Testis (tissue), 5 donors: ENCODE results near the gene MPC1L. TPM values are rescaled to one million over a fixed set of nuclear protein-coding genes. Genes with fewer than 3 reads are reported as not detected.
A peak's percentile ranks its signal among the peaks of the same experiment; 100 is the strongest.
"Not testable (repeated sequence)": the region's sequence is repeated elsewhere in the genome, so short reads cannot be mapped to it uniquely, and the experiment has no call there.

Experiments used
- DNase-seq: peaks from one replicate; pipeline ENCODE4 v3.0.0-alpha.2; 2019
- H3K27ac ChIP-seq, 2 donors: fragments of 200-600 bp; sonication (generic); one replicate each; pipeline ENCODE4 v1.5.1; 2019
- H3K27me3 ChIP-seq: fragments of 200-600 bp; sonication (generic); one replicate; pipeline ENCODE4 v1.5.1; 2019
- H3K36me3 ChIP-seq: fragments of 200-600 bp; sonication (generic); one replicate; pipeline ENCODE4 v1.5.1; 2017; ENCODE audit warnings: low read depth; ENCODE audit errors: missing control alignments
- H3K4me1 ChIP-seq: fragments of 200-600 bp; sonication (generic); one replicate; pipeline ENCODE4 v1.5.1; 2019
- H3K4me3 ChIP-seq, 2 donors: fragments of 200-600 bp; sonication (generic); one replicate each; pipeline ENCODE4 v1.5.1; 2017 to 2019
- H3K9me3 ChIP-seq: fragments of 200-600 bp; sonication (generic); one replicate; pipeline ENCODE4 v1.5.1; 2017
- POLR2A ChIP-seq: fragments of 450-650 bp; IDR thresholded peaks from one replicate; pipeline ENCODE4 v1.6.1; 2017; ENCODE audit warnings: antibody characterized with exemption, mild to moderate bottlenecking, moderate library complexity
- WGBS, 2 donors: methylation state at CpG; one replicate each; pipeline ENCODE4 v1.1.5; 2018; 5-methylcytosine and 5-hydroxymethylcytosine counted together
- intact Hi-C: fragments of 100-400 bp; cut with DNase I; formaldehyde crosslinking; loops from one replicate; pipeline ENCODE4 v1.15.1; 2023; ENCODE audit warnings: low total_unique reads
- long read RNA-seq, 2 donors: transcript quantifications; one replicate each; lab custom pipeline, GENCODE V29; 2026
- polyA plus RNA-seq: library from polyadenylated mRNA; stranded (reverse); fragments of 350-450 nt; fragmentation: Illumina TruSeq; extraction: RNeasy Lipid Tissue Mini Kit (QIAGEN cat#74804); gene quantifications from one replicate; pipeline ENCODE4 v1.2.3, GENCODE V29; 2014; ENCODE audit warnings: low read depth, low replicate concordance; ENCODE audit not compliant: insufficient read depth
- total RNA-seq, 2 donors: library from RNA; depleted of rRNA; stranded (reverse); fragments of >200 nt; gene quantifications; one replicate each; pipeline ENCODE4 v1.2.3, GENCODE V29; 2016
- TF ChIP-seq, protein P1 (sequence below), 3 experiments: fragments of 450-650 bp in 2 of 3; fragments of 200-600 bp in 1 of 3; sonication (generic) in 1 of 3; IDR thresholded peaks; one replicate each; pipeline ENCODE4 v1.5.1; 2016 to 2019; ENCODE audit warnings: antibody characterized with exemption in 3 of 3, mild to moderate bottlenecking in 2 of 3, moderate library complexity in 1 of 3

Gene MPC1L
- 10 to 100 TPM in 1 of 2 donors, 1 to 10 TPM in 1; 8.5 to 11.4 TPM for total RNA-seq
- 17.3 TPM for polyA plus RNA-seq
- long read RNA-seq, donor 1, partial matches to known transcripts: 0 of 3 reads
- long read RNA-seq, donor 1, other reads (novel, unspliced or antisense): 0 of 3 reads
- long read RNA-seq, donor 2, partial matches to known transcripts: 0 of 2 reads
- long read RNA-seq, donor 2, other reads (novel, unspliced or antisense): 0 of 2 reads

GRCh38 chrX:40623139-40623536, at the start of gene MPC1L:
Gene MPC1L, plus strand, starts transcription at chrX:40623428. Its CDS starts 138 bp downstream, at chrX:40623566.
- peak; percentile 36 for DNase-seq
- H3K36me3 ChIP-seq: no peaks in the 10 kb centered on the region
- H3K4me1 ChIP-seq: no peaks in the 10 kb centered on the region
- H3K27me3 ChIP-seq: no peaks in the 10 kb centered on the region
- TF ChIP-seq, protein P1, sequence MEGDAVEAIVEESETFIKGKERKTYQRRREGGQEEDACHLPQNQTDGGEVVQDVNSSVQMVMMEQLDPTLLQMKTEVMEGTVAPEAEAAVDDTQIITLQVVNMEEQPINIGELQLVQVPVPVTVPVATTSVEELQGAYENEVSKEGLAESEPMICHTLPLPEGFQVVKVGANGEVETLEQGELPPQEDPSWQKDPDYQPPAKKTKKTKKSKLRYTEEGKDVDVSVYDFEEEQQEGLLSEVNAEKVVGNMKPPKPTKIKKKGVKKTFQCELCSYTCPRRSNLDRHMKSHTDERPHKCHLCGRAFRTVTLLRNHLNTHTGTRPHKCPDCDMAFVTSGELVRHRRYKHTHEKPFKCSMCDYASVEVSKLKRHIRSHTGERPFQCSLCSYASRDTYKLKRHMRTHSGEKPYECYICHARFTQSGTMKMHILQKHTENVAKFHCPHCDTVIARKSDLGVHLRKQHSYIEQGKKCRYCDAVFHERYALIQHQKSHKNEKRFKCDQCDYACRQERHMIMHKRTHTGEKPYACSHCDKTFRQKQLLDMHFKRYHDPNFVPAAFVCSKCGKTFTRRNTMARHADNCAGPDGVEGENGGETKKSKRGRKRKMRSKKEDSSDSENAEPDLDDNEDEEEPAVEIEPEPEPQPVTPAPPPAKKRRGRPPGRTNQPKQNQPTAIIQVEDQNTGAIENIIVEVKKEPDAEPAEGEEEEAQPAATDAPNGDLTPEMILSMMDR (IDR thresholded peaks at IDR 0.05): no peak
- TF ChIP-seq POLR2A: no peak
- peak within 1 kb of the TSS in 1 of 2 donors; percentile 15 for H3K4me3 ChIP-seq
- intact Hi-C loops: no loop called here
- H3K9me3 ChIP-seq: no peaks in the 10 kb centered on the region
- 61 to 68% methylated on average over 20 to 38 of the region's 38 CpGs for WGBS, 2 donors
- H3K27ac ChIP-seq: no peak within 1 kb of the TSS

DNA sequence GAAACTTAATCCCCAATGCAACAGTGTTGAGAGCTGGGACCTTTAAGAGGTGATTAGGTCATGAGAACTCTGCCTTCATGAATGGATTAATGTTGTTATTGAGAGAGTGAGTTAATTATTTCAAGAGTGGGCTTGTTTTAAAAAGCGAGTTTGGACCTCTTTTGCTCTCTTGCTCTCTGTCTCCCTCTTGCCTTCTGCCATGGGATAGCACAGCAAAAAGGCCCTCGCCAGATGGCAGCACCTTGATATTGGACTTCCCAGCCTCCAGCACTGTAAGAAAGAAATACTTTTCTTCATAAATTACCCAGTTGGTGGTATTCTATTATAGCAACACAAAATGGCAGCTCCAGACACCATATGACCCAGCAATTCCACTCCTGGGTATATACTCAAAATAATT, 49.5 kb upstream of the MPC1L start:
- no peak for DNase-seq
- no peak overlapping the region for H3K27ac ChIP-seq
- TF ChIP-seq, protein P1 (IDR thresholded peaks at IDR 0.05): no peak
- no peak for TF ChIP-seq POLR2A
- no peaks in the 10 kb centered on the region for H3K27me3 ChIP-seq
- intact Hi-C loops: no loop called here
- no peaks in the 10 kb centered on the region for H3K9me3 ChIP-seq
- WGBS, 2 donors: 33 to 66% methylated on average over 1 to 2 of the region's 2 CpGs
- H3K4me3 ChIP-seq: no peak overlapping the region
- no peaks in the 10 kb centered on the region for H3K4me1 ChIP-seq
- no peaks in the 10 kb centered on the region for H3K36me3 ChIP-seq

GRCh38 chrX:40575411-40575810, 47.8 kb upstream of the MPC1L start:
- DNase-seq: peak; percentile 21
- H3K27me3 ChIP-seq, H3K4me1 ChIP-seq, H3K27ac ChIP-seq, intact Hi-C loops, H3K9me3 ChIP-seq, H3K4me3 ChIP-seq, H3K36me3 ChIP-seq: not testable (repeated sequence)
- WGBS, 2 donors: 79 to 83% methylated on average over 2 of the region's 2 CpGs

DNA sequence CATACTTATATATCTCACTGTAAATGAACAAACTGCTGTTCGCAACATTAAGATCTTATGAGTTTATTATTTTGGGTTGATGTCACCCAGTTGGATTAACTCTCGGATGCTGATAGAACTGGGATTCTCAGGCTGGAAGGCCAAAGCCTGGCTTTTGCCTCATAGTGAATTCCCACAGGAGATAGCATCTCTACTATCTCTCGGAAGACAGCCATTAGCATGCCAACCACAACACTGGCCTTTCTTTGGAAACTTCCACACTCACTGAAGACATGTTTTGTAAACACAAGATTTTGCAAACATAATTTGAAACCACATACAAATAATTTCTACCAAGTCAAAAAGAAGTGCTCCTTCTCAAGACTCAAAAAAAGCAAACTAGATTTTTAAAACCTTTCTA, 46.9 kb upstream of the MPC1L start:
- Histone ChIP-seq H3K9me3 (no peaks in the 10 kb centered on the region), H3K36me3 (no peaks in the 10 kb centered on the region), H3K27ac (no peak overlapping the region), H3K27me3 (no peaks in the 10 kb centered on the region), H3K4me1 (no peaks in the 10 kb centered on the region), H3K4me3 (no peak overlapping the region)
- TF ChIP-seq, protein P1 (IDR thresholded peaks at IDR 0.05): no peak
- no peak for TF ChIP-seq POLR2A
- no peak for DNase-seq
- intact Hi-C loops: no loop called here
- 78 to 87% methylated on average over 3 of the region's 3 CpGs for WGBS, 2 donors

DNA sequence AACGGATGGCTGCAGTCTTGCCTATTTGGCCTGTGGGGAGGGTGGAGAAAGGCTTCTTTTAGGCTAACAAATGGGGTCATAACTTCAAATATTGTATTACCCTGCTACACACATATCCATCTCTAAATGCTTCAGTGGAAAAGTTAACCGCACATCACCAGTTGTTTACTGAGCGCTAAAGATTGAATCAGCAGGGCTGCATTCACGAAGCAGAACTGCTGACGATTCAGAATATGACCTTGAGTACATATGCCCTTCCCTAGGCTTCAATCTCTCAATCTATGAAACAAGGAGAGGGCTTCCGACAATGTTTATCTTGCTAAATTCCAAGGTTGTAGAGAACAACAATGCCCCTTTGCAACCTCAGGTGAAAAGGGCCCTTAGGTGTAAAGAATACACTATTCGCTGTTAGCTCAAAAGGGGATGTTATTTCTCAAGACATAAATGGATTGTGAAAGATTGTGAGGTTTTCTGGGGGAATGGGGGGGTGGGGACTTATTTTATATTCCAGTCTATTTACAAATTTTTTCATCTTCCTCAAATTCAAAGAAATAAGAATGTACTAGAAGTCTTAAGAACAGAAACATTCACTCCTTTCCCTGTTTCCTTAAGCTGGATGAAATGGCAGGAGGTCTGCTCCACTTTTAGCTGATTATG, 45.1 kb upstream of the MPC1L start:
- 58 to 61% methylated on average over 7 of the region's 7 CpGs for WGBS, 2 donors

More for the DNA sequence above, 45.1 kb upstream of the MPC1L start:
- Histone ChIP-seq H3K27ac (no peak overlapping the region), H3K4me3 (no peak overlapping the region), H3K36me3 (no peaks in the 10 kb centered on the region), H3K27me3 (no peaks in the 10 kb centered on the region), H3K9me3 (no peaks in the 10 kb centered on the region), H3K4me1 (peaks cover 10% of the 10 kb centered on the region)
- no peak for DNase-seq
- intact Hi-C loops: no loop called here
- TF ChIP-seq, protein P1 (IDR thresholded peaks at IDR 0.05): no peak
- no peak for TF ChIP-seq POLR2A
